NCI-H1417 treated with DMSO at 0.1 percent for 48 hours (cell line): ENCODE data around the gene TMEM240.
A peak's percentile ranks its signal among the peaks of the same experiment; 100 is the strongest.
"Not testable (repeated sequence)": the region's sequence is repeated elsewhere in the genome, so short reads cannot be mapped to it uniquely, and the experiment has no call there.

Source experiments
- DNase-seq: peaks from one replicate; lab custom pipeline; 2025; lab: John Stamatoyannopoulos, UW

TMEM240 gene

DNA sequence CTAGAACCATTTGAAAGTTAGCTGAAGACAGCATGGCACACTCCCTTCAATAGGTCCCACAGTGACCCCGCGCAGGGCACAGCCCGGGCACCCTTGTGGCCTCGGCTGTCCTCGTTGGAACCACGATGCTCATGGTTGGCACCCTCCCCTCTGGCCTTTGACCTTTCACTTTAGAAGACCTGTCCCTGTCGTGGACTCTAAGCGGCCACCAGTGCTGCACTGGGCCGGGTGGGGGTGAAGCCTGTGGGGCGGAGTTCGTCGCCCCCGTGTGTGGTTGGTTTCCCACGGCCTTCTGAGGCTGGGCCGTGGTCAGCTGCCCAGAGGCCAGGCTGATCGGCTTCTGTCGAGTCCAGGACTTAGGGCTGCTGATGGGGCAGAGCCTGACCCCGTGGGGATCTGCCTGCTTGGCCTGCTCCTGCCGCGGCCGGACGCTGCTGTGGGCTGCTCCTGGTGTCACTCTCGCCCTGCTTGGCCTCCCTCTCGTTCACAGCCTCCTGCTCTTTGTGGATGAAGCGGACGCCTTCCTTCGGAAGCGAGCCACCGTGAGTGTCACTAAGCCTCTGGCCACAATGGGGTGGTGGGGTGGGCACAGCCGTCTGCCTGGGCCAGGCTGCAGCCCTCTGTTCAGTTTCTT is 15.6 kb downstream of the TMEM240 start:
- DNase-seq, result not testable (repeated sequence)

DNA sequence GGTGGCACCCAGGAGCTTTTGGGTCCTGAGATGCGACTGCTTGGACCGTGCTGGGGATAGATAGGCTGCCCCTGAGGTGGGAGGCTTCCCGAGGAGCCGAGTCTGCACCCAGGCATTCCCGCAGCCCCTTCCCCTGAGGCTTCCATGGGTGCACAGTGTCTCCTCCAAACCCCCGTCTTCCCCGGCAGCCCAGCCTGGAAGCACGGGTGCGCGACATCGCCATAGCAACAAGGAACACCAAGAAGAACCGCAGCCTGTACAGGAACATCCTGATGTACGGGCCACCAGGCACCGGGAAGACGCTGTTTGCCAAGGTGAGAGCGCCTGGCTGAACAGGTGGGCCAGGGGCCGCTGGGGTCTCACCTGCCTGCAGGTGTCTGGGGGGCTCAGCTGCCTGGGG is 16.8 kb downstream of the TMEM240 start:
- DNase-seq, result not testable (repeated sequence)

DNA sequence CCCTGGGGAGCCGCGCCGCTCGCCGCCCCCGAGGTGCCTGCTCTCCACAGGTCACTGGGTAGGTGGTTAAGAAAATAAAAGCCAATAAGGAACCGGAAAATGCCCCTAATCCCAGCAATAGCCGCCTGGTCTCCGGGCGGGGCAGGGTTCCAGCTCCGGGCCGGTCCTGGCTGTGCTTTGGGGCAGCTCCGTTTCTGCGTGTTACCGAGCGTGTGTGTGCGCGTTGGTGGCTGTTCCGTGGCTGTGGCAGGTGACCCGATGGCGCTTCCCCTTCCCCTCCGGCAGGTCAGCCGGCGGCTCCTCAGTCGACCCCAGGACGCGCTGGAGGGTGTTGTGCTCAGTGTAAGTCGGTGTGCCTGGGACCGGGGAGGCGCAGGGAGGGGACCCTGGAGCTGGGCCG is 17.2 kb downstream of the TMEM240 start:
- DNase-seq, result not testable (repeated sequence)

DNA sequence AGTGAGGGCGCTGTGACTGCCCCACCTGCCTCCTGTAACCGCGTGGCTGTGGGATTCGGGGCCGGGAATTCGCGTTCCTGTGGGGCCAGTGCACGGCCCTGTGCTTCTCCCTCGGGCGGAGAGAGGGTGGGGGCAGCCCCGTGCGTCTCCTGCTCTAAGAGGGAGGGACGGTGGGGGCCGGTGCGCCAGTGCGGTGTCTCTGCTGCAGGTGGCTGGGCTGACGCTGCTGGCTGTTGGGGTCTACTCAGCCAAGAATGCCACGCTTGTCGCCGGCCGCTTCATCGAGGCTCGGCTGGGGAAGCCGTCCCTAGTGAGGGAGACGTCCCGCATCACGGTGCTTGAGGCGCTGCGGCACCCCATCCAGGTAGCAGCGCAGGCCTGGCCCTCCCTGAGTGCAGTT is 17.9 kb downstream of the TMEM240 start:
- not testable (repeated sequence) for DNase-seq

DNA sequence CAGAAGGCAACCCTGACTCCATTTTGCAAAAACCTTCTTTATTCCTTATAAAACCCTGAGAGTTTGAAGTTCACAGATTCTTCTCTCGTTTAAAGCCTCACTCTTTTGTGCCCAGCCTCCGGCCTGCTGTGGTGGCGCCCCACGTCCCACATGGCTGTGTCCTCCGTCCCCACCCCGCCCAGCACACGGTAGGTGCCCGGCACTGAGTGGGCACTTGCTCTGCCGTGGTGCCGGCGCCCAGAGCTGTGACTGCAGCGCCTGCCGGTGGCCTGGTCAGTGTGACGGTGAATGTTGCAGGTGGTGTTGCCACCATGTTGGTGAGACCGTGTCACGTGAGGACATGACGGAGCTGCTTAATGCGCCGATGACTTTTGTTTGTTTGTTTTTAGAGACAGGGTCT is 19.1 kb downstream of the TMEM240 start:
- no peak for DNase-seq

DNA sequence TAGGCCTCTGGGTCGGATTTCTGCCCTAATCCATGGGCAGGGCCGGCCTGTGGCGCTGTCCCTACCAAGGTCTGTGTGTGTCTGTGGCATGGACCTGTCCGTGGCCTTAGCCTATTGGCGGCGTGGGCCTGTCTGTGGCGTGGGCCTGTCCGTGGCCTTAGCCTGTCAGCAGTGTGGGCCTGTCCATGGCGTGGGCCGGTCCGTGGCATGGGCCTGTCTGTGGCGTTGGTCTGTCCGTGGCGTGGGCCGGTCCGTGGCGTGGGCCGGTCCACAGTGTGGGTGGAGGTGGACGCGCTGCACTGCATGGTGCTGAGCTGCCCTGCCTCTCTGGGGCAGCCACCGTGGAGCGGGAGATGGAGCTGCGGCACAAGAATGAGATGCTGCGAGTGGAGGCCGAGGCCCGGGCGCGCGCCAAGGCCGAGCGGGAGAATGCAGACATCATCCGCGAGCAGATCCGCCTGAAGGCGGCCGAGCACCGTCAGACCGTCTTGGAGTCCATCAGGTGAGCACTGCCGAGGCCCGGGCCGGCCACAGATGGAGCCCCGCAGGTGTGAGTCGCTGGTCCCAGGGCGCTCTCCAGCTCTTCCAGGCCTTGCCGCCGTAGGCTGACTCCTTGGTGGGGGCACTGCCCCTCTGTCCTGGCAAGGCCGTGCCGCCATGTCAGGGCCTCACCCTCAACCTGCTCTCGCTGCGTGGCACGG is 20.5 kb downstream of the TMEM240 start:
- DNase-seq, result not testable (repeated sequence)

DNA sequence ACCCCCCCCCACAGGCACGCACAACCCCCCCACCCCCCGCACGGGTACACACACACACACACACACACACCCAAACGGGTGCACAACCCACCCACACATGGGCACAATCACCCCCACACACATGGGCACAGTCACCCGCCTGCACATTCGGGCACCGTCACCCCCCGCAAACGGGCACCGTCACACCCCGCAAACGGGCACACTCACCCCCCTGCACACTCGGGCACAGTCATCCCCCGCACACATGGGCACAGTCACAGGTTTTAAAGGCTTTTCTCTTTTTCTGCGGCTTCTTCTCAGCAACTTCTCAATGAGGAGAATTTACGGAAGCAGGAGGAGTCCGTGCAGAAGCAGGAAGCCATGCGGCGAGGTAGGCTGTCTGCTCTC is 21.8 kb downstream of the TMEM240 start:
- DNase-seq, result not testable (repeated sequence)

DNA sequence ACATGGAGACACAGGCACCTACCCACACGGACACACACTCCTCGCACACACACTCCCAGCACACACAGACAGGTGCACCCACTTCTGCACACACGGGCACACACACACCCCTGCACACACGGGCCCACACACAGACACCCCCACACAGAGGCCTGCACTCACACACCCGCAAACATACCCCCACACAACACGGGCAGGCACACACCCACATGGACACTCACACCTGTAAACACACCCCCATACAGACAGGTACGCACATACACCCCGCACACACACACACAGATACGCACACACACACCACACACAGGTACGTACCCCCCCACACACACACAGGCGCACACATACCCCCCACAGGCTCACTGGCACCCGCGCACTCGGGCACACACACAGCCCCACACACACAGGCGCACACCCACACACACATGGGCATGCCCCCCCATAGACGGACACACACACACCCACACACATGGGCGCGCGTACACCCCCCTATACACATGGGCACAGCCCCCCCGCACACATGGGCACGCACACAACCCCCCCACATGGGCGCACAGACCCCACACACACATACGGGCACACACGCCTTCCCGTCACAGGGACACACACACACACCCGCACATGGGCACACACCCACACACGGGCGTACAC is 22.3 kb downstream of the TMEM240 start:
- DNase-seq, result no peak

DNA sequence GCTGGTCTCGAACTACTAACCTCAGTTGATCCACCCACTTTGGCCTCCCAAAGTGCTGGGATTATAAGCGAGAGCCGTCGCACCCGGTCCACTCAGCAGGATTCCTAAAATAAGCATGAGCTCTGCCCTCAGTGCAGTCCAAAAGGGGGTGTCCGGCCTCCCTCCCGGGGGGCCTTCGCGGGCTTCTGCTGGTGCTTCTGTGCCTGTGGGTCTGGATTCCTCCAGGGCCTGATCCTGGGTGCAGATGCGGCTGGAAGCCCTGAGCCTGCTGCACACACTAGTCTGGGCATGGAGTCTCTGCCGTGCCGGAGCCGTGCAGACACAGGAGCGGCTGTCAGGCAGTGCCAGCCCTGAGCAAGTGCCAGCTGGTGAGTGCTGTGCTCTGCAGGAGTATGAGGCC is 23.5 kb downstream of the TMEM240 start:
- DNase-seq, result not testable (repeated sequence)

DNA sequence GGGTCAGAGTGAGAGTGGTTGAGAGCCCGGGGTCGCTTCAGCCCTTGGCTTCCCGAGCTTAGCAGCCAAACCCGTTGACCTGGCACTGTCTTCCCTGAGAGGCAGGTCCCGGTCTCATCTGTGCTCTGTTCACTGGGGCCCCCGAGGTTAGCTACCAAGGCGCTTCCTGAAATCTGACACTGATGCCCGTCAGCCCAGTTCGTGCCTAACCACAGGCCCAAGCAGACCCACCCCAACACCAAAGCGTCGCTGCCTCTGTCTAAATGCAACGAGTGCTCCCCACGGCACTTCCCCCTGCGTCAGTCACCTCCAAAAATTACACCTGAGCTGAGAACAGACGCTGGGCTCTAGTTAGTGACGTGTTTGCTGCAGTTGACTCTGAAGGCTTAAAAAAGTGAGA is 26.0 kb downstream of the TMEM240 start:
- DNase-seq, result not testable (repeated sequence)

DNA sequence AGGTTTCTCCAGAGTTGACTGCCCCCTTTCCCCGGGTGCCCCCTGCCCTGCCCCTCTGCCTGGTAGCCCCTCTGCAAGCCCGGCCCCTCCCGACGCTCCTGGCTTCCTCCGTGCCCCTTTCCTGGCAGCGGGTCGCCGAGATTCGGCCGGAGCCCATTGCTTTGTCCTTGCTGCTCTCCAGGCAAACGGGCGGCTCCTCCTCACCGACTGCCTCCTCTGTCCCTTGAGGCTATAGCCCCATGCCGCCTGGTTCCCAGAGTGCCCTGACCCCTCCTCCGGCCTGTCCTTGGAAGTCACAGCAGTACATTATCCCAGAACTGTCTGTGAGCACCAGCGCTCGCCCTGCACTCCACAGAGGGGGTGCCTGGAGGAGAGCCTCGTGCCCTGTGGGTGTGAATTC is 26.7 kb downstream of the TMEM240 start:
- not testable (repeated sequence) for DNase-seq

DNA sequence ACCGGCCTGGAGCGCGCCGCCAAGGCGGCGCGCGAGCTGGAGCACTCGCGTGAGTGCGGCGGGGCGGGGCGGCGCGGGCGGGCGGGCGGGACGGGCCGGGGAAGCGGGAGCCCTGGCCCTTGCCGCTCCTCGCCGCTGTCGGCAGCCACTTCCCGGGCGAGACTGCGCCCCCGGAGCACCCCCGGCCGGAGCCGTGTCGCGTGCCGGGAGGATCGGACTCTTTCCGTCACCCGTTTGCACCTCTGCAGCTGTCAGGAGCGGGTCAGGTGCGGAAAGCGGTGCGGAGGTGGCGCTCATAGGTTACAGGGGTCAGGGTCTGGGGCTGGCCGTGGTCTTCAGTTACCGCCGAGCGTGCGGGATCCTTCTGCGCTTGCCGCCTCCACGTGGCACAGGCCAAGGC is 28.0 kb downstream of the TMEM240 start:
- DNase-seq, result not testable (repeated sequence)

DNA sequence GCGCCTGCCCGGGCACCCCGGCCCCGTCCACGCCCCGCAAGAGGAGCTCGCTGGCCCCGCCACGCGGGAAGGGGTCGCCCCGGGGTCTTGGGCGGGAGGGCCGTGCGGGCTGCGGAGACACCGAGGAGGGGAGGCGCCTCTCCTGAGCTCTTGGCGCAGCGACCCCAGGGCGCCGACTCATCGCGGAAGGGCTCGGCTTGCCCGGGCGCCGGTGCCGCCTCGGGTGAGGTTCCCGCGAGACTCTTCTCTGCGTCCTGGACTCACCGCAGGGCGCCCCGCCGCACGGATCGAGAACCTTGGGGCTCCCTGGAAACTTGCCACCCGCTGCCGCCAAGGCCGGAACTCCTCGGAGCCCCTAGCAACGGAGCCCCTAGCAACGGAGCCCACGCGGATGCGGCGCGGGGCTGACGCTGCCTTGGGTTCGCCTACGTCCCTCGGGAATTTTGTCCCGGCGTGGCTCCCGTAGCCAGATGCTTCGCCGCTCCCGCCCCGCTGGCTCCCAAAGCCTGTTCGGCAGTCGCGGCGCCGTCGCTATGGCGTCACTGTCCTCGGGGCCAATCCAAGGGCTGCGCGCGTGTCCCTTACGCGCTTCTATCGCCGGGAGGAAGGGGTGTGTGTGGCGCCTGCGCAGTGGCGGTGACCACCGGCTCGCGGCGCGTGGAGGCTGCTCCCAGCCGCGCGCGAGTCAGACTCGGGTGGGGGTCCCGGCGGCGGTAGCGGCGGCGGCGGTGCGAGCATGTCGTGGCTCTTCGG is 28.7 kb downstream of the TMEM240 start, which contains the start of gene ATAD3A:
Gene ATAD3A, plus strand, starts transcription at position 630 of the 753 bp plus-strand sequence. Its CDS starts 107 bp downstream, at position 737.
- peak; percentile 64 for DNase-seq

DNA sequence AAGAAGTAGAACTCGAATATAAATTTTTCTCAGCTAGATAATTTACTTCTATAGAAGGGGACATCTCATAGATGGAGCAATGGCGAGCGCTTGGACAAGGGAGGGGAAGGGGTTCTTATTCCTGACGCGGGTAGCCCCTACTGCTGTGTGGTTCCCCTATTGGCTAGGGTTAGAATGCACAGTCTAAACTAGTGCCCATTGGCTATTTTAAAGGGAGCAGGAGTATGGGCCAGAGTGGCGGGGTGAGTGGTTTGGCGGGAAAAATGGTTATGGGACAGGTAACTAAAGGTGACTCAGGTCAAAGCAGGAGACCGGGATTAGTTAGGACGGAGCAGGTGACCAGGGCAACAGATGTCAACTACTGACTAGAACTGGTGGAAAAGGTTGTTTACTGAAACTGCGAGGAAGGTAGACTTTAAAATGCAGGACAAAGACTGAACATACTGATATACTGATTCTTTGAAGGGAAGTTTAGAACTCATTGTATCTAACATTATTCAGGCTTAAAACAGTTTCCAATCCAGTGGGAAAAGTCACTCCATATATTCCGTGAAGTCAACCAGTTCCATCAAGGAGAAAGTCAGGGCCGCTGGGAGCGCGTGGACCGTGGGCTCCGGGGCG is 29.4 kb downstream of the TMEM240 start:
- DNase-seq, result no peak

DNA sequence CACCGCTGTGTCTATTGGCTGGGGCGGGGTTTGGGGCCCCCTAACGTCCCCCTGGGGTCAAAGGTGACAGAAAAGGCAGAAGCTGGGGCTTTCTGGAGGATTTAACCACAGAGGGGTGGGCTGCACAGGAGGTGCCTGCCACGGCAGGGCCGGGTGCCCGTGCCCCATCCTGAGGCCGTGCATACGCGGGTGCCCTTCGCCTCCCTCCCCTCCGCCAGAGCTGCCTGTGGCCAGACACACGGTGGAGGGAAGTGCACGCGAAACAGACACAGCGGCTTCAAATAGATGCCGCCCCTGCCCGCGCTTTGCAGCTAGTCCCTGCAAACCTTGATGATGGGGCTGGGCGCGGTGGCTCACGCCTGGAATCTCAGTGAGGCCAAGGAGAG is 31.0 kb downstream of the TMEM240 start:
- not testable (repeated sequence) for DNase-seq

DNA sequence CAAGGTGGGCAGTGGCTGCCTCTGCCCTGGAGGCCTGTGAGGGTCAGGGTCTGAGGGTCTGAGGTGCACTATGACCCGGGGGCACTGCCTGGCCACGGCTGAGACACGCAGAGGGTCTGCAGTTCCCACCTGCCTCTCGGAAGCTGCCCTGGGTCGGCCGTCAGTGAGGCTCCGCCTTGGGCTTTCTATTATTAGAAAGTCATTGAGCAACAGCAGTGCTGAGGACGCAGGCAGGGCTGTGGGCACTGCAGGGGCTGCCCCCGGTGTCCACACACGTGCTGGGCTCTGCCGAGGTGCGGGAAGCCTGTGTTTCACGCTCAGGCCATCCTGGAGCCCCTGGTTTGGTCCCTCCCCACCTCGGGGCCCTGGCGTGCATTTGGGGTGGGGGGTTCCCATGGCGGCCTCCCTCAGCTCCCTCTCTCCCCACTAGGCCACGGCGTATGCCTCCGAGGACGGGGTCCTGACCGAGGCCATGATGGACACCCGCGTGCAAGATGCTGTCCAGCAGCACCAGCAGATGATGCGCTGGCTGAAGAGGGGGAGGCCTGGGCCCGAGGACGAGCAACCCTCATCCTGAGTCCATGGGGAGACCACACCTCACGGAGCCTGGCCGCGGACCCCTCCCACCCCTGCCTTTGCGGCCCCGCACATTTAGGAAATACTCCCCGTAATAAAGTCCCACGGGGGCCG is 31.5 kb downstream of the TMEM240 start:
- DNase-seq, result not testable (repeated sequence)

DNA sequence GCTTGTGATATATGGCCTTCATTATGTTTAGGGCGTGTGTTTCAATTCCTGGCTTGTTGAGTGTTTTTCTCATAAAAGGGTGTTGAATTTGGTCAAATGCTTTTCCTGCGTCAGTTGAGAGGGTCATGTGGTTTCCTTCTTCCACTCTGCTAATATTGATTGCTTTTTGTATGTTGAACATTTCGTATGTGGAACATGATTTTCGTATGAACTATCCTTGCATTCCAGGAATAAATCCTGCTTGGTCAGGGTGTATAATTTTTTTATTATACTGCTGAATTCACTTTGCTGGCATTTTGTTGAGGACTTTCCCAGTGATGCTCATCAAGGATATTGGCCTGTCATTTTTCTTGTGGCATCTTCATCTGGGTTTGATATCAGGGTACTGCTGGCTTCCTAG is 33.1 kb downstream of the TMEM240 start:
- no peak for DNase-seq

DNA sequence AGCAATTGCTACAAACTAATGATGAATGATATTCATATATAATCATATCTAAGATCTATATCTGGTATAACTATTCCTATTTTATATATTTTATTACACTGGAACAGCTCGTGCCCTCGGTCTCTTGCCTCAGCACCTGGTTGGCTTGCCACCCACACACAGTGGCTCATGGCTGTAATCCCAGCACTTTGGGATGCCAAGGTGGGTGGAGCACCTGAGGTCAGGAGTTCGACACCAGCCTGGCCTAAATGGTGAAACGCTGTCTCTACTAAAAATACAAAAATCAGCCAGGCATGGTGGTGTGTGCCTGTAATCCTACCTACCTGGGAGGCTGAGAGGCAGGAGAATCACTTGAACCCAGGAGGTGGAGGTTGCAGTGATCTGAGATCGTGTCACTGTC is 34.6 kb downstream of the TMEM240 start:
- DNase-seq, result not testable (repeated sequence)

DNA sequence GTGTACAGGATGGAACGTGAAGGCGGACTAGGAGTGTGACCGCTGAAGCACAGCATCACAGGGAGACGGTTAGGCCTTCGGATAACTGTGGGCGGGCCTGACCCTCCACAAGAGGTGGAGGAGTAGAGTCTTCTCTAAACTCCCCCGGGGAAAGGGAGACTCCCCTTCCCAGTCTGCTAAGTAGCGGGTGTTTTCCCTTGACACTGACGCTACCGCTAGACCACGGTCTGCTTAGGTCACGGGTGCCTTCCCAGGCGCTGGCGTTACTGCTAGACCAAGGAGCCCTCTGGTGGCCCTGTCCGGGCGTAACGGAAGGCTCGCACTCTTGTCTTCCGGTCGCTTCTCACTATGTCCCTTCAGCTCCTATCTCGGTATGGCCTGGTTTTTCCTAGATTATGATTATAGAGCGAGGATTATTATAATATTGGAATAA is 35.0 kb downstream of the TMEM240 start:
- not testable (repeated sequence) for DNase-seq

DNA sequence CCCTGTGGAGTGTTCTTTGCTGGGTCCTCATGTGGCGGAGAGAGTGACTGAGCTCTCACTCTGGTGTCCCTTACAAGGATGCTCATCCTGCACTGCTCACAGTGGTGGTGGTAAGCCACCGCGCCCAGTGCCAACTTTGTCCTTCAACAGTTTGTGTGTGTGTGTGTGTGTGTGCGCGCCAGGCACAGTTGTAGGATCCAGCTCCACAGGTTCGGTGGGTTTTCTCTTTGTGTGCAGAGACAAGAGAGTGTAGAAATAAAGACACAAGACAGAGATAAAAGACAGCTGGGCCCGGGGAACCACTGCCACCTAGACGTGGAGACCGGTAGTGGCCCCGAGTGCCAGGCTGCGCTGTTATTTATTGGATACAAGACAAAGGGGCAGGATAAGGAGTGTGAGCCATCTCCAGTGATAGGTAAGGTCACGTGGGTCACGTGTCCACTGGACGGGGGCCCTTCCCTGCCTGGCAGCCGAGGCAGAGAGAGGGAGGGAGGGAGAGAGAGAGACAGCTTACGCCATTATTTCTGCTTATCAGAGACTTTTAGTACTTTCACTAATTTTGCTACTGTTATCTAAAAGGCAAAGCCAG is 35.6 kb downstream of the TMEM240 start:
- DNase-seq, result peak; percentile 47

DNA sequence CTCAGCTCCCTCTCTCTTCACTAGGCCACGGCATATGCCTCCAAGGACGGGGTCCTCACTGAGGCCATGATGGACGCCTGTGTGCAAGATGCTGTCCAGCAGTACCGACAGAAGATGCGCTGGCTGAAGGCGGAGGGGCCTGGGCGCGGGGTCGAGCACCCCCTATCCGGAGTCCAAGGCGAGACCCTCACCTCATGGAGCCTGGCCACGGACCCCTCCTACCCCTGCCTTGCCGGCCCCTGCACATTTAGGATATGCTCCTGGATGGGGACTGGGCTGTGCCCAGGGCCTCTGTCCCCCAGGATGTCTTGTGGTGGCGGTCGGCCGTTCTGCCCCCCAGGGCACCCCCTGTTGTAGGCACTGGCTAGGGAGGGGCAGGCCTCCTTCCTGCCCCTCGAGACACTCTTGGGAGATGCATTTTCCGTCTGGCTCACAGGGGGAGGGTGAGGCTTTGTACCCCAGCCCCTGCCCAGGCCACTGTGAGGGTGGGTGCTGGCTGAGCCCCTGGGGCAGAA is 44.9 kb downstream of the TMEM240 start:
- not testable (repeated sequence) for DNase-seq
